ENCODE results near the gene CDKN2B-AS1.
"Not testable (repeated sequence)": the region's sequence is repeated elsewhere in the genome, so short reads cannot be mapped to it uniquely, and the experiment has no call there.

CDKN2B-AS1 gene

DNA sequence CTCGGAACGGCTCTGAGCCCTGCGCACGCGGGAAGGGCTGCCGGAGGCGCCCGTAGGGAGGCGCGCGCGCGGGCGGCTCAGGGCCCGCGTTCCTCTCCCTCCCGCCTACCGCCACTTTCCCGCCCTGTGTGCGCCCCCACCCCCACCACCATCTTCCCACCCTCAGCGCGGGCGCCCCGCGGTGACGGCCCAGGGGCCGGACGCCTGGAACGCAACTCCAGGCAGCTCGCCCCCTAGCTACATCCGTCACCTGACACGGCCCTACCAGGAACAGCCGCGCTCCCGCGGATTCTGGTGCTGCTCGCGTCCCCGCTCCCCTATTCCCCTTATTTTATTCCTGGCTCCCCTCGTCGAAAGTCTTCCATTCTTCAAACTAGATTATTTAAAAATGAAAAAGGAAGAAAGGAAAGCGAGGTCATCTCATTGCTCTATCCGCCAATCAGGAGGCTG, at the start of gene CDKN2B-AS1:
CDKN2B-AS1 (plus strand) TSS at position 236 of the 450 bp plus-strand sequence.
- peak; percentile 57 for DNase-seq

DNA sequence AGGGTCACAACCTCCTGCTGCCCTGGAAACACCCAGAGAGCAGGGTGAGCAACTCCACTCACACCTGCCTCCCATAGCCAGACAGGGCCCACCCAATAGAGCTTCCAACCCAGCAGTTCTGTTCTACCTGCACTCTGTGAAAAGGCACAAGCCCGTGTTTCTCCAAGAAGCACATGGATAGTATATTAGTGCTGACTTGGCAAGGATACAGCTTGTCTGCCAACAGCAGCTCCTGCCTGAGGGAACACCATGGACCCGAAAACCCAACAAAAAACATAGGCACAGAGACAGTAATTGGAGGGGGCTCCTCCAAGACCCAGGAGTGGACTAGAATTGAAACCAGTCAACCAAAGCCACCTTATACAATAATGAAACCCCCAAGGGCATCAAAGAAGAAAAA, 49.0 kb upstream of the CDKN2B-AS1 start:
- no peak for DNase-seq

DNA sequence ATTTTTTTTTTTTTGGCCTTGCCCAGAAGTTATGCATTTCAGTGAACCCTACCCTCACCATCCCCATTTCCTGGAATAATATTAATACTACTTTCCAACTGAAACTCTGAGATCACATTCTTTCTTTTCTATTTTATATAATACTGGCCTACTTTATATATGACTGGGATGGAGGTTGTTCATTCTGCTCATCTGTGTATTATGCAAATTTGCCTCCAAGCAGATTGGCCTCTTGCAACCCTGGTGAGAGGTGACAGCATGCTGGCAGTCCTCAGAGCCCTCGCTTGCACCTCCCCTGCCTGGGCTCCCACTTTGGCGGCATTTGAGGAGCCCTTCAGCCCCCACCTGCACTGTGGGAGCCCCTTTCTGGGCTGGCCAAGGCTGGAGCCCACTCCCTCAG, 35.8 kb upstream of the CDKN2B-AS1 start:
- no peak for DNase-seq

DNA sequence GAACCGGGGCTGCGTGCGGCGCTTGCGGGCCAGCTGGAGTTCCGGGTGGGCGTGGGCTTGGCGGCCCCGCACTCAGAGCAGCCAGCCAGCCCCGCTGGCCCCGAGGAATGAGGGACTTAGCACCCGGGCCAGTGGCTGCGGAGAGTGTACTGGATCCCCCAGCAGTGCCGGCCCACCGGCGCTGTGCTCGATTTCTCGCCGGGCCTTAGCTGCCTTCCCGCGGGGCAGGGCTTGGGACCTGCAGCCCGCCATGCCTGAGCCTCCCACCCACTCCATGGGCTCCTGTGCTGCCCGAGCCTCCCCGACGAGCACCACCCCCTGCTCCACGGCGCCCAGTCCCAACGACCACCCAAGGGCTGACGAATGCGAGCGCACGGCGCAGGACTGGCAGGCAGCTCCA, 35.3 kb upstream of the CDKN2B-AS1 start:
- not testable (repeated sequence) for DNase-seq

DNA sequence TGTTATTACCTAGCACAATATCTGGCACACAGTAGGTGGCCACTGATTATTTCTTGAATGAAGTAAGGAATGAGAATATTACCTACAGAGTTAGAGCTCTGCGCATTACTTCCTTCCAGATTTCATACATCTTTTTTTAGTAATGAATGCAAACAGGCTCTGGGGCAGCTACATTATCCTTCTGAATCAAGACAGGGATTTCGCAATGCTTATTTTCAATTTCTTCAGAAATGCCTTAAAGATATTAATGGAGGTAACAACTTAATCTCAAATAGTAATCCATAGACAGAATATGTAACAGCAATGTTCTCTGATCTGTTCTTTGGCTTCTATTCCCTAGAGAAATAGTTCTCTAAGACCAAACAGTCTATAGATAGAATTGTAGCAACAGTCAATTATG, 33.0 kb upstream of the CDKN2B-AS1 start:
- no peak for DNase-seq

DNA sequence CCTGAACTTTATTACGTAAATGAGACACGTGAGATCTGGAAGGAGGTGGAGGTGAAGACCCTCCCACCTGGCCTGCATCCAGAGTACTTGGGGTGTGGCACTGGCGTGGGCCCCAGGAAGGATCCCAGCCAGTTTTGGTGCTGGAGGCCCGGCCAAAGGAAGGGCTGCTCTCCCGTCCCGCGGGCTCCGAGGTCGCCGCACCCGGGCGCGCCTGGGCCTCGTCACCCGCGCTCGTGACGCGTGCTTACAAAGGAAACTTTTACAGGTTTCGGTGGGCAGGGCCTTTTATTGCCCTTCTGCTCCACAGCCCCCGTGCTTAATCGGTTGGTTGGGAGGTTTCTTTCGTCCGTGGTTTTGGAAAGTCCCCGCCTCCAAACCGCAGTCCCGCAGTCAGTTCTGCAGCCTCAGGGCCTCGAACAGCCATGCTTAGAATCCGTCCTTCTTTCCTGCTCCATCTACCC, 29.6 kb upstream of the CDKN2B-AS1 start:
- peak; percentile 72 for DNase-seq

DNA sequence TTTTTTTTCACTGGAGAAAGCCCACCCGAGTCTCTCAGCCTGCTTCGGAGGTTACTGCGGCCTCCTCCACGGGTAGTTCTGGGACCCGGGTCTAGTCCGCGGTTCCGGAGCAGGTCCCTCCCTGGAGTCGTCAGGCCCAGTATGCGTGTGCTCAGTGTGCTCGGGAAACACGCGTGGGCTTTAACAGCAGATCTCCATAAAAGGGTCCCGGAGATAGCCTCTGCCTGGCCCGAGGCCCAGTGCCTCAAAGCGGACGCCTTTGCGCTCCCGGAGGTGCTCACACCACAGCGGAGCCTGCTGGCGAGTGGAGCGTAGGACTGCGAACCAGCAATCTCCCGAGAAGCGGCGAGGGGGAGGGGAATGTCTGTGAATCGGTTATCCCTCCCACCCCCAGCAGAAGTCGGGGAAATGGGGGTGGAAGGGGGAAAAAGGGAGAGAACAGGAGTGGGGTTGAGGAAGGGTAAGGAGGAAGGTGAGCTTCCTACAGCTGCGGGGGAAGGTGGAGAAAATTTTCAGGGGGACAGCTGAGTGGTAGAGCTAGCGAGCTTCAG, 29.1 kb upstream of the CDKN2B-AS1 start:
- peak; percentile 71 for DNase-seq

DNA sequence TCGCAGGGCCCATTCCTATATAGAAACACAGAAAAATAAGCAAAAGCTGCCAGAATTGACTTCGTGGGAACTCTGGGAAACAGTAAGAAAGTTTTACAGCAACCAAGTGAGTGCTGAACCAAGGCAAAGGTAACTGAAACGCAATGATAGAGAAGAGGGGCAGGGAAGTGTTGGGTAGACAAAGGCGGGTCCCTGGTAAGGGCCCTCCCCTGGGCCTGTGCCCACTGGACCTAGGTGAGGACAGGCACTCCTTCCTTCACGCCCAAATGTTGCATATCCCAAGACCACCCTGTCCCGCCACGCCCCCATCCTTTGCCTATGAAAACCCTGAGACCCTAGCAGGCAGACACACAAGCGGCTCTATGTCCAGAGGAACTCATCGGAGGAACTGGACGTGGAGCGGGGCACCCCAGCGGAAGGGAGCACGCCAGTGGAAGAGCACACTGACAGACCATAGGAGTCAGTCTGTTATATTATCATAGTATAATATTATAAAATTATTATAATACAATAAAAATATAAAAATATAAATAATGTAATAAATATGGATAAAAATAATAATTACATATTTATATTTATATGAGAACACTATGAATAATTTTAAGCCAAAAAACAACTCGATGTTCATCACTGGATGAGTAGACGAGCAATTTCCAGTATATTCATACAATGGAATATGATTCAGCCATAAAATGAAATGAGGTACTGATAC, 28.3 kb upstream of the CDKN2B-AS1 start:
- no peak for DNase-seq

DNA sequence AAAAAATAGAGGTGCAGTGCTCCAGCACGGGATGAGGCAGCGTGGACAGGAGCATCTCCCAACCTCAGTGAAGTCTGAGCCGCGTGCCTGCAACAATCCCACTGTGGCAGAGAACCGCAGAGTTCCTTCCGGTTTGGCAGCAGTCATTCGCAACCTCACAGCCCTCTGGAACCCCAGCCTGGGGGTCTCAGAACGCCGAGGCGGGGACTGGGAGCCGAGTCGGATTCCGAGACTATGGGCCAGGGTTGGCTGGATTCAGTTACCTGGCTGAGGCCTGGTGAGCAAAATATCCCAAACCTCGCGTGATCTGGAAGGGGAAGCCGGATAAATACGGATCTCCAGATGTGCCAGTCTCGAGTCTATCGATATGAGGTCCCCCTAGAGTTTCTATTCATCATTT, 27.4 kb upstream of the CDKN2B-AS1 start:
- DNase-seq, result no peak

DNA sequence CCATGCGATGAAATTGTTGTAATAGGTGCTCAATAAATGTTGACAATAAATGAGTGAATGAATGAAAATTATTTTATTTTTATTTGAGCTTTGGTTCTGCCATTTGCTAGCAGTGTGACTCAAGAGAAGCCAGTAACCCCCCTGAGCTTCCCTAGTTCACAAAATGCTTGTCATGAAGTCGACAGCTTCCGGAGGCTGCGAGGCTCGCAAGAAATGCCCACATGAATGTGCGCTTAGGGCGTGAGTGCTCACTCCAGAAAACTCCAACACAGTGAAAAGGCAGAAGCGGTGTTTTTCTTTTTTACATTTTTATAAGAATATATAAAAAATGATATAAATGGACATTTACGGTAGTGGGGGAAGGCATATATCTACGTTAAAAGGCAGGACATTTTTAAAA, 26.9 kb upstream of the CDKN2B-AS1 start:
- peak; percentile 57 for DNase-seq

DNA sequence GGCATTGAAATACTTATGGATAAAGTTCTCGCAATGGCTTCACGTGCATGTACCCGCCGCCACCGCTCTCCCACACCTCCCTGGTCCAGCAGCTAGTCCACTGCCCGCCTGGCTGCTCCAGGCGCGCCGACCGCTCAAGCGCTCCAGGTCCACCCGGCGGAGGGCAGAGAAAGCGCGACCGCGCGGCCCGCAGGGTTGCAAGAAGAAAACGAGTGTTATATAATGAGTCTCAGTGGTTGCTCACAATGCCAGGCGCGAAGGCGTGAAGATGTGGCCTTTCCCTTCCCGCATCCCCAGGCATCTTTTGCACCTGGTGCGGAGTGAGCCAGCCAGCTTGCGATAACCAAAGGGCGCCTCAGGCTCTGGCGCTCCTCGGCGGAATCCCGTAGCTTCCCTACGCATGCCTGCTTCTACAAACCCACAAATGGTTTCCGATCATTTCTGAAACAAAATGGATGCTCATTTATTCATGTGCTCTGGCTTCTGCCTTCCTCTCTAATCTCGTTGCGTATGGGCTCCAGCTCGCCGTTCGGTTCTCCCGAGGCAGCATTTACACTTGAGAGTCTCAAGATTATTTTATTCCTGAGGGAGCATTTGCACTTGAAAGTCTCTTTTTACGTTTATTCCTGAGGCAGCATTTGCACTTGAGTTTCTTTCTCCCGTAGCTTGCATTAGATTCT, 26.1 kb upstream of the CDKN2B-AS1 start:
- no peak for DNase-seq

DNA sequence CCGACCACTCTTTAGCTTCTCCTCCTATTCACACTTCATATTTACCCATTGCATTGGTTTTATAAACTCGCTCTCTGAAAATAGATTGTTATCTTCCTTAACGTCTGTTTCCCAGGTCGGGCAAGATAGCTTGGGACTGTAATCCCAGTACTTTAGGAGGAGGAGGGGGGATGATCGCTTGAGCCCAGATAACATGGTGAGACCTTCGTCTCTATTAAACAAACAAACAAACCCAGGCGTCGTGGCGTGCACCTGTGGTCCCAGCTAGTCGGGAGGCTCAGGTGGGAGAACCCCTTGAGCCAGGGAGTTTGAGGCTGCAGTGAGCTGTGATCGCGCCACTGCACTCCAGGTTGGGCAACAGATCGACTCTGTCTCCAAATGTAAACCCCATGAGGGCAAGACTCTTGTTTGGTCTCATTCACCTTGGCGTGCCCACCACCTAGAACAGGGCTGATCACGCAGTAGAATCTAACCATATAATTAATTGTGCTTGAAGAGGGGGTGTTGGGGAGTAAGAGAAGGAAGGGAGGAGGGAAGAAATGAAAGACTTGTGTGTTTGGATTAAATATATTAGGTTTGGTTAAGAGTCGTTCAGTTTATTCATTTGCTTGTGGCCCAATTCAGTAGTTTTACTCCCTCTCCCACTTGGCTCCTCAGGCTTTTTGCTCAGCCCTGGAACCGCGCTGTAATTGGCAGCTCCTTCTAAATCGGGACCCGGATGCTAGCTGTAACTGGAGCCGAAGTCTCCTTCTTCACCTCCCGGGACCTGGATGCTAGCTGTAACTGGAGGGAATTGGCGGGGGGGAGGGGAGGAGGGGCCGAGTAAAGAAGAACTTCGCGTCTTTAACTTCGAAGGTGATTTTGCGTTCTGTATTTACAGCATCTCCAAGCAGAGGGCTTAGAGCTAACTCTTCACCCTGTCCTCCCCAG, 25.3 kb upstream of the CDKN2B-AS1 start:
- DNase-seq, result no peak

DNA sequence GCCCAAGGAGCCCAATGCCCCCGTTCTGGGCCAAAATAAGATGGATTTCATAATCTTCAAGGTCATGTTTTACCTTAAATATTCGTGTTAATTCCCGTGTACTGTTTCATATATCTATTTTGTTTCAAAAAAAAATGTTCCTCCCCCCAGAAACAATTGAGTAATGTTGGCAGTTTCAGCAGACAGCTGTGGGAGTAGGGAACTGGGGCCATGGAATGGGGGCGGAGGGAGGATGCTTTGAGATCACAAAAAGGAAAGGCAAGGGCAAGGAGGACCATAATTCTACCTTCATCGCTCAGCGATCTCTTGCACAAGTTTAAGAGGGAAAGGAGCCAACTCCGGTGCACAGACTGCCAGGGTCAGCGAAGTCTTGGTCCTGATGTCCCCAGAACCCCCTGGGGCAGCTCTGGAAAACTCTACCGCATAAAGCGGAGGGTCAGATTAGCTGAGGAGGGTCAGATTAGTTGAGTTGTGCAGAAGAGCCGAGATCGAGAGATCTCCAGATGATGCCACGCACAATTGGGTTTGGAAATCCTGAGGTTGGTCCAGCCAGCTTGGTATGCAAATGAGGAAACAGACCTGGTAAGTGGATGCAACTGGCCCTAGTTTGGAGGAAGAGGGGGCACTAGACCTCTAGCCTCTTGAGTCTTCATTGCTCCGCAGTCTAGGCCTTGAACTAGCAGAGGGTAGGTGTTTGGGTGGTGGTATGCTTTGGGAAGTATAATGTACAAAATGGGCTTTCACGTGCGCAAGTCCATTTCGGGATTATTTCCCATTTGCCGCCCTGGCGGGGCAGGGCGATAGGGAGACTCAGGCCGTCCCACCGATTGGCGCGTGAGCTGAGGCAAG, 24.4 kb upstream of the CDKN2B-AS1 start:
- DNase-seq, result no peak

DNA sequence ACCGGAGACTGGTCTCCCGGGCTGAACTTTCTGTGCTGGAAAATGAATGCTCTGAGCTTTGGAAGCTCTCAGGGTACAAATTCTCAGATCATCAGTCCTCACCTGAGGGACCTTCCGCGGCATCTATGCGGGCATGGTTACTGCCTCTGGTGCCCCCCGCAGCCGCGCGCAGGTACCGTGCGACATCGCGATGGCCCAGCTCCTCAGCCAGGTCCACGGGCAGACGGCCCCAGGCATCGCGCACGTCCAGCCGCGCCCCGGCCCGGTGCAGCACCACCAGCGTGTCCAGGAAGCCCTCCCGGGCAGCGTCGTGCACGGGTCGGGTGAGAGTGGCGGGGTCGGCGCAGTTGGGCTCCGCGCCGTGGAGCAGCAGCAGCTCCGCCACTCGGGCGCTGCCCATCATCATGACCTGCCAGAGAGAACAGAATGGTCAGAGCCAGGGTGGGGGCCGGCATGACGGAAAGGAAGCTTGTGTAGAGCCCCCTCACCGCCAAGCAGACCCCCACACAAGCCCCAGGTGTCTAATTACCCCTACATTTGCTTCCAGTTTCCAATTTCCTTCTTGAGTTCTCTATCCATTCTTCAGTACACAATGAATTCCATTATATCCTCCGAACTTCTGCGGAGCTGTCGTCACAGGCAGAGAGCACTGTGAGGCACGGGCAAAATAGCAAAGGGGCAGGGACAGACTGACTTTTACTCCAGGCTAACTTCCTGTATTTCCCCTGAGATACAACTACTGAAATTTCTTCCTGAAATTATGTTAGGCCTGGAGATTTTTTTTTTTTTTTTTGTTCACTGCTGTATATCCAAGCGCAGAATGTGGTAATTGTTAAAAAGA, 23.6 kb upstream of the CDKN2B-AS1 start:
- peak; percentile 50 for DNase-seq

DNA sequence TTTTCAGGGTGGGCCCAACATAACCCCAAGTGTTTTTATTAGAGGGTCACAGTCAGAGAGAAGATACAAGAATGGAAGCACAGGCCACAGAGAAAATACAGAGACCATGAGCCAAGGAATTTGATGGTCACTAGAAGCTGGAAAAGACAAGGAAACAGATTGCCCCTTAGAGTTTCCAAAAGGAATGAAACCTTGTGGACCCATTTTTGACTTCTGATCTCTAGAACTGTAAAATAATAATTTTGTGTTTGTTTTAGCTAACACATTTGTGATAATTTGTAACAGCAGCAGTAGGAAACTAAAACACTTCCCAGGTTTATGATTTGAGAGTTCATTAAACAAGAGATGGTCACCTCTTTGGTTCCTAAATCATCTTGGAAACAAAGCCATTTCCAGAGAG, 22.2 kb upstream of the CDKN2B-AS1 start:
- no peak for DNase-seq

DNA sequence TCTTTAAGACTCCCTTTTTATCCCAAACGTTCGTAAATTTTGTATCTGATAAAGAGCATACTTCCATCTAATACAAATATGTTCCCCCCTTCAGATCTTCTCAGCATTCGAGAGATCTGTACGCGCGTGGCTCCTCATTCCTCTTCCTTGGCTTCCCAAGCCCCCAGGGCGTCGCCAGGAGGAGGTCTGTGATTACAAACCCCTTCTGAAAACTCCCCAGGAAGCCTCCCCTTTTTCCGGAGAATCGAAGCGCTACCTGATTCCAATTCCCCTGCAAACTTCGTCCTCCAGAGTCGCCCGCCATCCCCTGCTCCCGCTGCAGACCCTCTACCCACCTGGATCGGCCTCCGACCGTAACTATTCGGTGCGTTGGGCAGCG, 20.3 kb upstream of the CDKN2B-AS1 start:
- no peak for DNase-seq

DNA sequence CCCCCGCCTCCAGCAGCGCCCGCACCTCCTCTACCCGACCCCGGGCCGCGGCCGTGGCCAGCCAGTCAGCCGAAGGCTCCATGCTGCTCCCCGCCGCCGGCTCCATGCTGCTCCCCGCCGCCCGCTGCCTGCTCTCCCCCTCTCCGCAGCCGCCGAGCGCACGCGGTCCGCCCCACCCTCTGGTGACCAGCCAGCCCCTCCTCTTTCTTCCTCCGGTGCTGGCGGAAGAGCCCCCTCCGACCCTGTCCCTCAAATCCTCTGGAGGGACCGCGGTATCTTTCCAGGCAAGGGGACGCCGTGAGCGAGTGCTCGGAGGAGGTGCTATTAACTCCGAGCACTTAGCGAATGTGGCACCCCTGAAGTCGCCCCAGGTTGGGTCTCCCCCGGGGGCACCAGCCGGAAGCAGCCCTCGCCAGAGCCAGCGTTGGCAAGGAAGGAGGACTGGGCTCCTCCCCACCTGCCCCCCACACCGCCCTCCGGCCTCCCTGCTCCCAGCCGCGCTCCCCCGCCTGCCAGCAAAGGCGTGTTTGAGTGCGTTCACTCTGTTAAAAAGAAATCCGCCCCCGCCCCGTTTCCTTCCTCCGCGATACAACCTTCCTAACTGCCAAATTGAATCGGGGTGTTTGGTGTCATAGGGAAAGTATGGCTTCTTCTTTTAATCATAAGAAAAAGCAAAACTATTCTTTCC, 19.7 kb upstream of the CDKN2B-AS1 start:
- peak; percentile 56 for DNase-seq

DNA sequence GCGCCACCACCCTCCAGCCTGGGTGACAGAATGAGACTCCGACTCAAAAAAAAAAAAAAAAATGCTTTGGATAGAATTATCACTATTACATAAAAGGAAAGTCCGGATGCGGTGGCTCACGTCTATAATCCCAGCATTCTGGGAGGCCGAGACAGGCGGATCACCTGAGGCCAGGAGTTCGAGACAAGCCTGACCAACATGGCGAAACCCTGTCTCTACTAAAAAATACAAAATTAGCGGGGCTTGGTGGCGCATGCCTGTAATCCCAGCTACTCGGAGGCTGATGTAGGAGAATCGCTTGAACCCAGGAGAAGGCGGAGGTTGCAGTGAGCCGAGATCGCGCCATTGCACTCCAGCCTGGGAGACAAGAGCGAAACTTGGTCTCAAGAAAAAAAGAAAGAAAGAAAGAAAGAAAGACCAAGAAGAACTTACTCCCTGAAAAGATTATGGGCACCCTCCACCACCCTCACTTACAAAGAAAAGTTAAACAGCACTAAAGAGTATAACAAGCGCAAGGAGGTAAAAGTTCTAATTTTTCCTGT, 18.2 kb upstream of the CDKN2B-AS1 start:
- no peak for DNase-seq

DNA sequence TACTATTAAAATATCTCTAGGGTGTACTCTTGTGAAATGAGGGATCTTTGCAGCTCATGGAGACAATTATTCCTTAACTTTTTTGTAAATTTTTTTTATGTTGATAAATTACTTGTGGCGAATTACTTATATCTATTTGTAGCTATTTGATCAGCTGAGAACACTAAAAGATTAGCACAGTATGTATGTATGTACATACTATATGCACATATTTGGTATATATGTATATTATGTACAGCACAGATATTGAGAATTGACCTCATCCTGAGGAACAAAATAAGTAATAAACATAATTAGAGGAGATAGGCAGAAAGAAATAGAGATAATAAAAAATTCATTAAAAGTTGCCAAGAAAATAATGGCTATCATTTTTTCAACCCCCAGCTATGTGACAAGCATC, 12.2 kb upstream of the CDKN2B-AS1 start:
- no peak for DNase-seq

DNA sequence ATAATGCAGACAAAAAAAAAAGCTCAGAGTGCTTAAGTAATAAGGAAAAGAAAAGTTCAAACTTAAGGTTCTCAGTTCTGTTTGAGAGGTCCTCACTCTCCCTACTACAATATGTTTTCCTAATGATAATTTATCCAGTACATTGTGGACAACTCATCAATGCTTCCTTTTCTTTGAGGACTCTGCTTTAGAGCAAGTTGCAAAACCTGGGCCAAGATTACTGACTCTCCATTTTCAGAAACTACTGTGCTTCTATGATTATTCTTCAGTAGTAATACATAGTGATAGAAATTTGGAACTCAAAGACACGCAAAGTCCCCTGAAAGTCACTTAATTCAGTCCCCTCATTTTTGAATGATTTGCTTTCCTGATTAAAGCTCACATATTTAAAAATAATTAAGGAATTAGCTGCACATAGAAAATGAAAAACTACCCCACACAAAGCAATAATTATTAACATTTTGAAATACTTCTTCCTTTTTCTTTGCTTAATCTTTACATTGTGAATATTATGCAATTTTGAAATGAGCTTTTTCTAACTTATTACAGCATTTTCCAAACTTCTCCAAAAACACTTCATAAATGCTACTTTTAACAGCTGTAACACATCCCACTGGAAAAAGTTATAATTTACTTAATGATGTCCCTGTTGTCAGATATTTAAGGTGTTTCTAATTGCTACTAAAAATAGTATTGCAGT, 11.6 kb upstream of the CDKN2B-AS1 start:
- no peak for DNase-seq

All from suppressor macrophage treated with lipopolysaccharide for 4 hours (primary cell).